Osteoblast (primary cell): ENCODE results near the gene CALCOCO2. TPM values are rescaled to one million over a fixed set of nuclear protein-coding genes. Genes with fewer than 3 reads are reported as not detected.
A peak's percentile ranks its signal among the peaks of the same experiment; 100 is the strongest.

Source experiments
- DNase-seq: peaks from one replicate; pipeline ENCODE4 v3.0.0; 2011; ENCODE audit warnings: low spot score, mixed read lengths; ENCODE audit not compliant: insufficient read length; ENCODE audit errors: missing footprints
- H2AFZ ChIP-seq: 2 replicates; pipeline ENCODE4 v1.6.0; 2011; ENCODE audit warnings: mild to moderate bottlenecking, low read length
- H3K27ac ChIP-seq: 2 replicates; pipeline ENCODE4 v1.5.1; 2011; ENCODE audit warnings: mild to moderate bottlenecking, low read depth, low read length, moderate library complexity
- H3K27me3 ChIP-seq: 2 replicates; pipeline ENCODE4 v1.6.0; 2012; ENCODE audit warnings: mild to moderate bottlenecking, control low read depth, inconsistent platforms, low read length, moderate library complexity; ENCODE audit not compliant: insufficient read depth
- H3K36me3 ChIP-seq: 2 replicates; pipeline ENCODE4 v1.5.1; 2011; ENCODE audit warnings: mild to moderate bottlenecking, low read length, control low read depth, moderate library complexity; ENCODE audit not compliant: insufficient read depth
- H3K4me1 ChIP-seq: 2 replicates; pipeline ENCODE4 v1.5.1; 2011; ENCODE audit warnings: mild to moderate bottlenecking, low read length, control low read depth, moderate library complexity; ENCODE audit not compliant: insufficient read depth
- H3K4me2 ChIP-seq: 2 replicates; pipeline ENCODE4 v1.6.0; 2011; ENCODE audit warnings: mild to moderate bottlenecking, low read length; ENCODE audit not compliant: insufficient read depth
- H3K4me3 ChIP-seq: fragments of 200-600 bp; sonication (generic); 3 replicates; pipeline ENCODE4 v1.5.1; 2012; ENCODE audit warnings: mild to moderate bottlenecking, low read length, inconsistent platforms; ENCODE audit not compliant: insufficient read depth
- H3K79me2 ChIP-seq: 2 replicates; pipeline ENCODE4 v1.6.0; 2012; ENCODE audit warnings: mild to moderate bottlenecking, low read length, control low read depth, inconsistent platforms; ENCODE audit not compliant: insufficient read depth
- H3K9me3 ChIP-seq: 2 replicates; pipeline ENCODE4 v1.5.1; 2011; ENCODE audit warnings: low read depth, low read length, control low read depth
- H4K20me1 ChIP-seq: 2 replicates; pipeline ENCODE4 v1.6.0; 2012; ENCODE audit warnings: mild to moderate bottlenecking, low read length, control low read depth; ENCODE audit not compliant: insufficient read depth
- CTCF ChIP-seq: IDR thresholded peaks from 2 replicates; pipeline ENCODE4 v1.5.1; 2011; ENCODE audit warnings: mild to moderate bottlenecking, low read depth, low read length, moderate library complexity; ENCODE audit errors: extremely low read depth
- total RNA-seq: library from RNA; depleted of rRNA; stranded (reverse); fragments of >200 nt; gene quantifications from 2 replicates; pipeline ENCODE4 v1.2.3, GENCODE V29; 2012

CALCOCO2 gene
- total RNA-seq, 1 donor = 105 TPM

GRCh38 chr17:48850792-48851323 is 20.0 kb downstream of the CALCOCO2 start:
- DNase-seq = no peak
- no peak overlapping the region for H3K4me3 ChIP-seq
- no peaks in the 10 kb centered on the region for H3K9me3 ChIP-seq
- no peak overlapping the region for H2AFZ ChIP-seq
- H3K4me2 ChIP-seq = no peak overlapping the region
- H3K79me2 ChIP-seq = no peaks in the 10 kb centered on the region
- peaks cover 73% of the 10 kb centered on the region for H3K36me3 ChIP-seq
- H3K27me3 ChIP-seq = no peaks in the 10 kb centered on the region
- H3K27ac ChIP-seq = no peak overlapping the region
- TF ChIP-seq CTCF = no peak
- H3K4me1 ChIP-seq = no peaks in the 10 kb centered on the region
- H4K20me1 ChIP-seq = no peaks in the 10 kb centered on the region

DNA sequence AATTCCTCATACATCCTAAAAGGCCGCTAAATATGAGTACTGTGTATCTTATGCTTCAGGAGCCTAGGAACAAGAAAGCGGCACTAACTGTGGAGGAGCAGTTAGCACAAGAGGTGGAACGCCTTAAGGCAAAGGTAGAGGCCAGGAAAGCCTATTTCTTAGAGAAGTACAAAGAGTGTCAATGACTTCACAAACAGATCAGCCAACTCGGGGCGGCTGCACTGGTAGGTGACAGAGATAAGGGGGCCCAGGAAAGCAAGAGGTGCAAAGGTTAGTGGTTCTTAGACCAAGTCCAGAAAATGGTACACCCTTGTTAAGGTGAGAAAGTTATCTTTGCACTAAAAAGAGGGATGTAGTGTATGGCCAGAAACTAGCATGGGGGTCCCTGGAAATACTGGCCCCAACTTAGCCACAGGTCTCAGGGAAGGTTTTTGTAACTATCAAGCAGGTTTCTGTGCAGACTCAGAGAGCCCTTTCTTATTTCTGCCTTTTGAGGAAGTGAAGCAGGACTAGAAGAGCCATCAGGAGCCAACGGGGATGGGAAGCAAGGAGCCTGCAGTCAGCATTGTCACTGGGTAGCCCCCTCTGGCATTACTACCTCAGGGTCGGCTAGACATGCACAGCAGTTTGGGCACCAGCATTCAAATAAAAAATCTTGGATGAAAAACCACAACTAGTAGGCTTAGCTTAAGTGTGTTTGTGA is 24.1 kb downstream of the CALCOCO2 start:
- no peak overlapping the region for H3K27ac ChIP-seq
- TF ChIP-seq CTCF = no peak
- no peaks in the 10 kb centered on the region for H3K4me1 ChIP-seq
- H3K4me2 ChIP-seq = no peak overlapping the region
- H3K27me3 ChIP-seq = no peaks in the 10 kb centered on the region
- DNase-seq = no peak
- H3K36me3 ChIP-seq = peaks cover 61% of the 10 kb centered on the region
- no peaks in the 10 kb centered on the region for H3K9me3 ChIP-seq
- H2AFZ ChIP-seq = no peak overlapping the region
- no peaks in the 10 kb centered on the region for H4K20me1 ChIP-seq
- H3K79me2 ChIP-seq = no peaks in the 10 kb centered on the region
- H3K4me3 ChIP-seq = no peak overlapping the region

- Histone ChIP-seq H3K27me3 (no peaks in the 10 kb centered on the region), H2AFZ (no peak overlapping the region), H3K4me1 (no peaks in the 10 kb centered on the region), H3K9me3 (no peaks in the 10 kb centered on the region), H4K20me1 (no peaks in the 10 kb centered on the region), H3K4me2 (no peak overlapping the region), H3K79me2 (no peaks in the 10 kb centered on the region), H3K27ac (no peak overlapping the region), H3K36me3 (peaks cover 66% of the 10 kb centered on the region), H3K4me3 (no peak overlapping the region)
- no peak for DNase-seq
- TF ChIP-seq CTCF = no peak
These were observed 25.4 kb downstream of the CALCOCO2 start for GRCh38 chr17:48856122-48856821.

DNA sequence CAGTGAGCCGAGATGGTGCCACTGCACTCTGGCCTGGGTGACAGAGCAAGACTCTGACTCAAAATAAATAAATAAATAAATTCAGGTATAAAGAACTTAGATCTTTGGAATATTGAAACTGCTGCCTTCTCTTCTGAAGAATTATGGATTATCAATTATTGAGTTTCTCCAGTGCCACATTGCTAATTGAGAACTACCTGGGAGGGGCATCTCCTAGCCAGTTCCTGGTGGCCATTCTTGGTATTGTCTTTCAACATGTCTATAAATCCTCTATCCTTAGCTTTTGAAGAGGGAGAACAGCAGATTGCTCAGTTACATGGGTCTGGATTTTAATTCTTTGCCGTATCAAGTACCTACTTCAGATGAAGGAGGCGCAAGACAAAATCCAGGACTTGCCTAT is 29.2 kb downstream of the CALCOCO2 start:
- Histone ChIP-seq H3K27me3 (no peaks in the 10 kb centered on the region), H3K4me2 (no peak overlapping the region), H4K20me1 (no peaks in the 10 kb centered on the region), H3K36me3 (peaks cover 70% of the 10 kb centered on the region), H3K79me2 (no peaks in the 10 kb centered on the region), H3K4me3 (no peak overlapping the region), H3K9me3 (no peaks in the 10 kb centered on the region), H2AFZ (no peak overlapping the region), H3K27ac (no peak overlapping the region), H3K4me1 (no peaks in the 10 kb centered on the region)
- TF ChIP-seq CTCF = peak; percentile 21
- DNase-seq = peak; percentile 39
